ENCODE data around the gene R3HCC1L. TPM values are rescaled to one million over a fixed set of nuclear protein-coding genes. Genes with fewer than 3 reads are reported as not detected.

The R3HCC1L gene
- 18.8 and 25.2 TPM in 2 replicates for total RNA-seq

GRCh38 chr10:98134431-98135221, at the start of gene R3HCC1L:
TSS of gene R3HCC1L (plus strand) at chr10:98134657. CDS start at chr10:98208115, 73,458 bp downstream.

DNA sequence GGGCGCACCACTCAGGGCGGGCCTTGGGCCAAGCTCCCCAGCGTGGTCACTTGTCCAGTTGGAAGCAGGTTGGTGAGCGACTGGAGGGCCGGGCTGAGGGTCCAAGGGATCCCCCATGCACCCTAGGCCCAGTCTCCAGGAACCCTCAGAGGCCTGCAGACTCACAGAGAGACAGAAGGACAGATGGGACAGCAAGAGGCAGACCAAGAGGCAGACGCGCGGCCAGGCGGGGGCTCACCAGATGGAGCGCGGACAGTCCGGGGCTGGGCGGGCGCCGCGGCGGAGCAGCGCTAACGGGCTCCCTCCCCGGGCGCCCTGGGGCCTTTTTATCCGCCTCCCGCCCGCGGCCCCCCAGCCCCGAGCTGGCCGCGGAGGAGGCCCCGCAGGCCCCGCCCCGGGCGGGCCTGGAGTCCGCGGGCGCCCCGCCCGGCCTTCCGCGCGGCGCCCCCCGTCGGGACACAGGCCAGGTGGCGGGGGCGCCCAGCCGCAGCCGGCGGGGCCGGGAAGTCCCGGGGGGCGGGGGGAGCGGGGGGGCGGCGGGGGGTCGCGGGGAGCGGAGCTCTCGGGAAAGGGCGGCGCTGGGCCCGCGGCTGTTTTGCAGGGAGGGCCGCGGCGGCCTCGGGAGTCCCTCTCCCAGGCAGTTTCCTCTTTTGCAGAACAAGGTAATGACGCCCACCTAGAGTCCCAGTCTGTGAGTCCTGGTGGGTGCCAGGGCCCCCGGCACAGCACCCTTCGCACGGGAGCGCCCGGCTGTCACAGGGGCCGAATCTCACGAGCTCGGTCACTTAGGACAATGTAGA, 133.6 kb downstream of the R3HCC1L start, which contains the start of gene LOXL4:
TSS of gene LOXL4 (minus strand) at position 301 of the 800 bp plus-strand sequence. CDS start 5,175 bp downstream, outside the sequence.

Other genes with a start within 250 kb of the R3HCC1L start
- 0.22 and 0.39 TPM in 2 replicates for gene CRTAC1, start 104.0 kb upstream of the R3HCC1L start, total RNA-seq
- 3.8 and 5.5 TPM in 2 replicates for gene LOXL4, start 133.5 kb downstream of the R3HCC1L start, total RNA-seq

Measured in placental epithelial cell (primary cell).